Measurements from ENCODE around the gene RSPH4A.

The RSPH4A gene

GRCh38 chr6:116624036-116624805 lies 7.9 kb downstream of the RSPH4A start:
- Histone ChIP-seq H3K9me2 (replicated peaks; ENCODE audit: low read depth, low read length) (no peaks in the 10 kb centered on the region), H3K9me3 (ENCODE audit: insufficient read depth, low read depth, low read length) (no peaks in the 10 kb centered on the region), H3K36me3 (ENCODE audit: insufficient read depth, low read length) (no peaks in the 10 kb centered on the region), H2AFZ (ENCODE audit: low read length) (no peak overlapping the region), H3F3A (ENCODE audit: low read depth) (no peaks in the 10 kb centered on the region), H3K27me3 (ENCODE audit: insufficient read depth, low read length, poor library complexity, severe bottlenecking) (no peaks in the 10 kb centered on the region), H3K4me1 (ENCODE audit: insufficient read depth, low read length, poor library complexity, severe bottlenecking) (peaks cover under 1% of the 10 kb centered on the region), H3K79me2 (ENCODE audit: insufficient read depth, low read length) (no peaks in the 10 kb centered on the region), H3K9ac (ENCODE audit: low read depth, low read length, poor library complexity, severe bottlenecking) (no peak overlapping the region), H4K20me1 (ENCODE audit: insufficient read depth, low read length, poor library complexity, severe bottlenecking) (no peaks in the 10 kb centered on the region), H3K4me3 (ENCODE audit: low read length, poor library complexity, severe bottlenecking) (no peak overlapping the region), H3K4me2 (ENCODE audit: low read depth, low read length, poor library complexity, severe bottlenecking) (no peak overlapping the region)
- no peak for TF ChIP-seq EZH2phosphoT487 (IDR thresholded peaks at IDR 0.05; ENCODE audit: borderline replicate concordance)

- no peaks in the 10 kb centered on the region for H4K20me1 ChIP-seq (ENCODE audit: insufficient read depth, low read length, poor library complexity, severe bottlenecking)
- H3K9me2 ChIP-seq (replicated peaks; ENCODE audit: low read depth, low read length) = no peaks in the 10 kb centered on the region
- no peaks in the 10 kb centered on the region for H3K9me3 ChIP-seq (ENCODE audit: insufficient read depth, low read depth, low read length)
- no peaks in the 10 kb centered on the region for H3K36me3 ChIP-seq (ENCODE audit: insufficient read depth, low read length)
- H3K4me3 ChIP-seq (ENCODE audit: low read length, poor library complexity, severe bottlenecking) = no peak overlapping the region
- H2AFZ ChIP-seq (ENCODE audit: low read length) = no peak overlapping the region
- no peak for TF ChIP-seq CTCF (conservative IDR thresholded peaks at IDR 0.05; ENCODE audit: low read length)
- TF ChIP-seq EZH2phosphoT487 (IDR thresholded peaks at IDR 0.05; ENCODE audit: borderline replicate concordance) = no peak
- peaks cover 14% of the 10 kb centered on the region for H3K4me1 ChIP-seq (ENCODE audit: insufficient read depth, low read length, poor library complexity, severe bottlenecking)
- H3F3A ChIP-seq (ENCODE audit: low read depth) = no peaks in the 10 kb centered on the region
- no peaks in the 10 kb centered on the region for H3K79me2 ChIP-seq (ENCODE audit: insufficient read depth, low read length)
- no peak overlapping the region for H3K4me2 ChIP-seq (ENCODE audit: low read depth, low read length, poor library complexity, severe bottlenecking)
- H3K27me3 ChIP-seq (ENCODE audit: insufficient read depth, low read length, poor library complexity, severe bottlenecking) = no peaks in the 10 kb centered on the region
- H3K9ac ChIP-seq (ENCODE audit: low read depth, low read length, poor library complexity, severe bottlenecking) = no peak overlapping the region
Observed at GRCh38 chr6:116625872-116626271, 9.6 kb downstream of the RSPH4A start.

- H3K36me3 ChIP-seq (ENCODE audit: insufficient read depth, low read length) = peaks cover 13% of the 10 kb centered on the region; the same call in 1 of the 2 replicates
- no peaks in the 10 kb centered on the region for H3K79me2 ChIP-seq (ENCODE audit: insufficient read depth, low read length)
- H3K4me3 ChIP-seq (ENCODE audit: low read length, poor library complexity, severe bottlenecking) = no peak overlapping the region
- peaks cover 29% of the 10 kb centered on the region for H3K4me1 ChIP-seq (ENCODE audit: insufficient read depth, low read length, poor library complexity, severe bottlenecking)
- H4K20me1 ChIP-seq (ENCODE audit: insufficient read depth, low read length, poor library complexity, severe bottlenecking) = no peaks in the 10 kb centered on the region
- no peaks in the 10 kb centered on the region for H3K27me3 ChIP-seq (ENCODE audit: insufficient read depth, low read length, poor library complexity, severe bottlenecking)
- peaks cover 10% of the 10 kb centered on the region for H3F3A ChIP-seq (ENCODE audit: low read depth)
- no peak overlapping the region for H2AFZ ChIP-seq (ENCODE audit: low read length)
- no peak overlapping the region for H3K4me2 ChIP-seq (ENCODE audit: low read depth, low read length, poor library complexity, severe bottlenecking)
- H3K9me2 ChIP-seq (replicated peaks; ENCODE audit: low read depth, low read length) = no peaks in the 10 kb centered on the region
- H3K9me3 ChIP-seq (ENCODE audit: insufficient read depth, low read depth, low read length) = no peaks in the 10 kb centered on the region
- TF ChIP-seq CTCF (conservative IDR thresholded peaks at IDR 0.05; ENCODE audit: low read length) = no peak
- no peak for TF ChIP-seq EZH2phosphoT487 (IDR thresholded peaks at IDR 0.05; ENCODE audit: borderline replicate concordance)
- no peak overlapping the region for H3K9ac ChIP-seq (ENCODE audit: low read depth, low read length, poor library complexity, severe bottlenecking)
Observed at GRCh38 chr6:116629563-116629981, 13.3 kb downstream of the RSPH4A start.

Measured in Loucy (cell line).